Erythroblast (primary cell): Measurements from ENCODE around the gene FBXL15.

ENCODE experiments used
- GATA1 ChIP-seq: IDR thresholded peaks from 2 replicates; pipeline ENCODE4 v1.6.1; 2011; ENCODE audit warnings: low read depth, mild to moderate bottlenecking, control low read depth, low read length, moderate library complexity
- POLR2A ChIP-seq: IDR thresholded peaks from 2 replicates; pipeline ENCODE4 v1.6.1; 2011; ENCODE audit warnings: mild to moderate bottlenecking, low read length

DNA sequence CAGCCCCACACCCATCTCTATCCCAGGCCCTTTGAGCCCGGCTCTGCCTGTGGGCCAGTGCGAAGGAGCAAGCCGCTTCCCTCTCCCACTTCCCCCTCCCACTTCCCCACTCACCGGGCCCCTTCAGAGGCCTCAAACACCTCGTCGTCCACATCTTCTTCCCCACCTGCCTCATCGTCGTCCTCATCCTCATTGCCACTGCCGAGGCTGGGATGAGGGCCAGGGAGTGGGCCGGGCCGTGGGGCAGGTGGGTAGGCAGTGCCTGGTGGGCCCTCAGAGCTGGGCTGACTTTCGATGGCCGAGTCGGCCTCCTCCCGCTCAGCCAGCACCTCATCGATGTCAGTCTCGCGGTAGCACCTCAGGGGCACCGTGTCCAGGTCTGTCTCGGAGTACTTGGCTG, 5.9 kb upstream of the FBXL15 start:
- TF ChIP-seq POLR2A, result no peak
- TF ChIP-seq GATA1, result no peak
